GM18505 (cell line): ENCODE data around the gene SH3GL2.

Source experiments
- ATAC-seq: cut with Tn5 transposase; IDR thresholded peaks from one replicate; pipeline ENCODE4 v1.9.1; 2021; ENCODE audit not compliant: unreplicated experiment
- POLR2A ChIP-seq: IDR thresholded peaks from 4 replicates; pipeline ENCODE4 v1.6.1; 2011; ENCODE audit warnings: borderline replicate concordance; ENCODE audit not compliant: insufficient read depth, insufficient read length; ENCODE audit errors: extremely low read depth

The SH3GL2 gene

DNA sequence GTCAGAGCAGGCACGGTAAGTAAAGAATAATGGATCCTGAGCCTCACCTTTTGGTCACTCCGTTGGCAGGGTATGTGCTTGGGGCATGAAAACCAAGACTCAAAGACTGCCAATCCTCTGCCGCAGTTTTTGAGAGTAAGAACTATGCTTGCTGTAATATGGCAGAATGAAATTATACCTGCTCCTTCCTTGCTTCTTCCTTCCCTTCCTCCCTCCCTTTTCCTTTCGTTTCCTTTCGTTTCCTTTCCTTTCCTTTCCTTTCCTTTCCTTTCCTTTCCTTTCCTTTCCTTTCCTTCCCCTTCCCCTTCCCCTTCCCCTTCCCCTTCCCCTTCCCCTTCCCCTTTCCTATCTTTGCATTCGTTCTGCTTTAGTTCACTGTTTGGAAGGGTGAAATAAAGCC is 43.9 kb downstream of the SH3GL2 start:
- no peak for ATAC-seq

DNA sequence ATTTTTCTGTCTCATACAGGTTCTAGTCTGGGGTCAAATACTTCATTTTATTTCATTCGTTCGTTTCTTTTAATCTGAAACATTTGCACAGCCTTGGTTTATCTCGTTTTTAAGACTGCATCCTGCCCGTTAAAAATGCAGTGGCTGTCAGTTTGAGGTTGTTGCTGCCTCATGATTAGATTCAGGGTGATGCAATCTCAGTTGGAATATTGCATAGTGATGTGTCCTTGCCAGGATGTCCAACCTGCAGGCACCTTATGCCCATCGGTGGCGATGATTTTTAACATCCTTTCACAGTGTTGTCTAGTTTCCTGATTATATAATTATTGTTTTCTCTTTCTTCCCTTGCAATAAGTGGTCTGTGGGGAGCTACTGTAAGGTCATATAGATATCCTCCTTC is 45.1 kb downstream of the SH3GL2 start:
- ATAC-seq, result no peak
- no peak for TF ChIP-seq POLR2A

More for the DNA sequence above, 43.9 kb downstream of the SH3GL2 start:
- no peak for TF ChIP-seq POLR2A

DNA sequence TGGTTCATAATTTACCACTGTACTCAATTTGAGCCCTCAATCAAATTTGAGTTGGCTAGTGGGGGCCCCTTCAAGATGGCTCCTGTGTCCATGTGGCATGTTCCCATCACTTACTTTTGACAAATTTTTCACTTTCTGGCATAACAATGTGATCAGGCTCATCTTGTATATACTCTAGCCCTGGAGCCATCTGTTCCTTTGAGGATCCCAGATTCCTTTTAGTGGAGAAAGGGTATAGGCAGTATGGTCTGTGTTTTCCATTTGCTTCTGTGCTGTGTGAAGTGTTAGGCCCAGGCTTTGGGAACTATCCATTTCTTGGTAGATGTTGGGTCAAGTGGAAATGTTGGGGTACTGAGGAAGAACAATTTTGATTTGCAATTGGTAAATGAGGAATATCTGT is 45.7 kb downstream of the SH3GL2 start:
- no peak for ATAC-seq
- TF ChIP-seq POLR2A, result no peak

DNA sequence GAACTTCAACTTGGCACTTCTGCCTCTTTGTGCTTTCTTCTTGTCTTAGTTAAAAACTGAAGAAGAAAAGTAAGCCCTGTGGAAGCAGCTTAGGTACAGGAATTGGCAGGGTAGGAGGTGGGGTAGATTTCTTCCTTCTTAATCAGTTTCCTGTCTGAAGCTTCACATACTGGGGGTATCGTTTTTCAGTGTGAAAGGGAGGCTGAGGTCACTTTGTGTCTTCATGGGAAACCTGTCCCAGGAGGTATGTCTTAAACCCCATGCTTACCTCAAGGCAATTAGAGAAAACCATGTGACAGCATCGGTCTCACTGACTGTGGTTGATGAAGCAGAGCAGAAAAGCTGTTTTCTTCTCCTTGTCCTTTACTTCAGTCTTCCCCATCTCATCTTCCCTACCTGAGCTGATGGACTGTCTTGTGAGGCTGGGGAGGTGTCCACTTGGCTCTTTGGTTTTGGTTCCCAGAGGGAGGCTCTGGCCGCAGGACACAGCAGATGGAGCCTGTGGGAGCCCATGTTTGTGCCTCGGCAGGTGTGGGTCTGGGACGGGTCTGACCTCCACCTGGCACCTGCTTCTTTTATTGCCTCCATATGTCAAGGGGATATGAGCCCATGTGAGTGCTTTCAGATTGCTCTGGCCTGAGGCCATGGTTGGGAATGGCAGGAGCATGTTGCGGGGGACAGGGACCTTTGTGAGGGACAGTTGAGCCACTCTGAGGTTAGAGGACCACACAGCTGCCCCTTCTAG is 47.0 kb downstream of the SH3GL2 start:
- no peak for ATAC-seq
- TF ChIP-seq POLR2A, result no peak

DNA sequence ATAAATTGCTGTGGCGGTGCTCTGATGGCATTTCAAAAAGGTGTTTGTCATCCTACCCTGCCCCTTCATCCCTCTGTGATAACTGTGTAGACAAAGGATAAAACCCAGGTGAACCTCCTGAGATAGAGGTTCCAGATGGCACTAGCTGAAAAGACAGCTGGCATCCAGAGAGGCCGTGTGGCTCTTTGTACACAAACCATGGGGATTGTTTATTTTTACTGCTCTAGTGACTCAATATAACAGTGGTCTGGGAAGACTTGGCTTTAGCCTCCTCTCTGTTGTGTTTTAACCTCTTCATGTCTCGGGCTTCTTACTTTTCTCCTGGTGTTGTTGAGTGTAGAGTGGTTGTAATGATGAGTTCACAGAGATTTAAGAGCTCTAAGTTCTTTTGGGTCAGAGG is 48.8 kb downstream of the SH3GL2 start:
- TF ChIP-seq POLR2A, result no peak
- no peak for ATAC-seq

DNA sequence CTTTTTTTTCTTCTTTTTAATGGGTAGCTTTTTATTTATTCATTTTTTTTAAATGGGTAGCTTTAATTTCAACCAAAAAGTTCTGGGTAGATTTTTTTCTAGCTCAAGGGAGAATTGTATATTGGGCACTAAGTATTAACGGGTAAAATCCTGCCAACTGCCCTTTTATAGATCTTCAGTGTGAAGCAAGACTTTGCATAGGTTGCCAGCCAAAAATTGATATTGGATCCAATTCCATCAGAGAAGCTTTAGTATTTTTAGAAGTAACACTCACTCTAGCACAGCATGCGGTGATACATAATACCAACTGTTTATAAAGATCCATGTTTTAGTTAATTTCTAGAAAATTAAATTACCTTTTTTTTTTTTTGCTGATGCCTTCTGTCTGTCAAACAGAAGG is 49.8 kb downstream of the SH3GL2 start:
- TF ChIP-seq POLR2A, result no peak
- no peak for ATAC-seq

DNA sequence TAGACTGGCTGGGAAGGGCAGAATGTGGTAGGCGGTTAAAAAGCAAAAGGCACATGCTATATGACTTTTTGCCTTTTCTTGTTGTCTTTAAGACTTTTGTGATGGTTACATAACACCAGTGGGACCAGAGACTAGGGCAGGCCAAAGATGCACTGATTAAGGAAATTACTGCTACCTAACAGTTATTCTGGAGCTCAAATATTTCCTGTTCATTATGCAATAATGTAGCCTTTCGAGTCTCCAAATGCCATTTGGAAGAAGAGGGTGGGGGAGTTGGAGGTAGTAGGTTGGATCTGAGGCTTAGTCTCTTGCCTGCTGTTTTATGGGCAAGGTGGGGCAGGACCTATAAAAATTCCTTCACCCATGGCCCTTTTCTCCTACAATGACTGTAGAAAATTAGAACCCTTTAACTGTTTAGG is 51.7 kb downstream of the SH3GL2 start:
- ATAC-seq, result no peak
- TF ChIP-seq POLR2A, result no peak

DNA sequence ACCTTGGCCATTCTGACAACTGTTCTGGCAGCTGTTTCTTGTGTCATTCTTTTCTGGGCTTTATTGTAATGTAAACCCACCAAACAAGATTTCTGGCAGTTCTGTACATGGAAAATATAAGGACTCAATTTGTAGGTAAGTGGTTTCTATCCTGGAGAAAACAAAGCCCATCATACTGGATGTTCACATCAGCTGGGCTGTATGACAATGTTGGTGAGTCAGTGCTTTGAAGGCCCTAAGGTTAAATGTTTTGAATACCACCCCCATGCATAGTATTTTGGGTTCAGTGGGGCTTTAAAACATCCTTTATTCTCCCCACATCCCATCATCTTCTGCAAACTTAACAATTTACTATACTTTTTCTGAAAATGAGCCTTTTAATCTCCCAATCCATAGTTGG is 52.5 kb downstream of the SH3GL2 start:
- no peak for TF ChIP-seq POLR2A
- ATAC-seq, result no peak

DNA sequence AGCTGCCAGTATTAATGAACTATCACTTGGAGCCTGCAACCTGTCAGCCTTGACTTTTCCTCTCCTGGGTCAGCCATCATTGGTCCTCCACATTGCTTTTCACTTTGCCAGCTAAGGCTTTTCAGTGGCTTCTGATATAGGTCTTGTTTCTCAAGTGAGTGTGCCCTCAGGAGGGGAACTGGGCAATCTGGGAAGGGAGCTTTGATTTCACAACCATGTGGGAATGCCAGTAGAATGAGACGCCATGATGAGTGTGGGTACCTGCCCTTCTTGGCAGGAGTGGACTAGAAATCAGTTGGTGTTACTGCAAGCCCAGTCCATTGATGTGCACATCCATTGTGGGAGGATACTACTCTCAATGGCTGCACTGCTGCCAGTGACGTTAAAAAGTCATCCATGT is 54.1 kb downstream of the SH3GL2 start:
- ATAC-seq, result no peak
- TF ChIP-seq POLR2A, result no peak

DNA sequence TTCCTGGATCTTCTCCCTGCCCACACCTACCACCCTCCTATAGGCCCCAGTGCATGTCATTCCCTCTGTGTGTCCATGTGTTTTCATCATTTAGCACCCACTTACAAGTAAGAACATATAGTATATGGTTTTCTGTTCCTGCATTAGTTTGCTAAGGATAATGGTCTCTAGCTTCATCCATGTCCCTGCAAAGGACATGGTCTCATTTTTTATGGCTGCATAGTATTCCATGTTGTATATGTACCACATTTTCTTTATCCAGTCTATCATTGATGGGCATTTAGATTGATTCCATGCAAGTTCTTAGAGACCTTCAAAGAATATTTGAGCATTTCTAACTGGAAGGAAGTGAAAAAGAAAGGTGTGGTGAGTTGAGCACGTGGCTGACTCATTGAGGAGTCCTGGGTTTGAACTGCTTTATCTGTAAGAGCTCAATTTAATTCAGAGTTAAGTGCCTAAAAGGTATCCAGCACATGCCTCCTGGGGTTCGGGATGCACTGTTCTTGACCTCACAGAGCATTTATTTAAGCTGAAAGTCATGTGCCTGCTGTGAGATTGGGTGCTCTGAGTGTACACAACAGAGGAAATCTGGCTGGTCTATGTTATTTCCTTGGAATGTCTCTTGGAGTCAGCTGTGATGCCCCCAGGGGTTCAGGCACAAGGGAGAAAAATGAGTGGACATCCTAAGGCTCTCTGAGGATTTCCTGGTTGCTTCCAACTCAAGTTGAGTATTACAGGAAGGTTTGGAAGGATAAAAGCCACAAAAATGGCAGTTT is 56.4 kb downstream of the SH3GL2 start:
- no peak for TF ChIP-seq POLR2A
- ATAC-seq, result no peak

DNA sequence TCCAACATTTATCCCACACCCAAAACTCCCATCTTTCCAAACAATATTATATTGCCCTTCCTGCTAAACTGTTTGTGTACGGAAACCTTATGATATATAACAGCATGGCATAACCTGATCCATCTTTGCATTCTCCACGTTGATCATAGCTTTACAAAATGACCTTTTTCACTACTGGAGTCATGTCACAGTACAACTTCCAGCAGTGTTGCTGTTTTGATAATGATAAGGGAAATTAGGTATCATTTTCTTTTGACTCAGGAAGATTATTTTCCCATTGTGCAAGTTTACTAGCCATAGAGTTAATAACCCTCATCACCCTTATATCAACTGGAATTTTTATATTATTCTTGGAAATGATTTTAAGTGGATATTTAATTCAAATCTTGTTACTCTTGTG is 57.5 kb downstream of the SH3GL2 start:
- no peak for ATAC-seq
- no peak for TF ChIP-seq POLR2A

DNA sequence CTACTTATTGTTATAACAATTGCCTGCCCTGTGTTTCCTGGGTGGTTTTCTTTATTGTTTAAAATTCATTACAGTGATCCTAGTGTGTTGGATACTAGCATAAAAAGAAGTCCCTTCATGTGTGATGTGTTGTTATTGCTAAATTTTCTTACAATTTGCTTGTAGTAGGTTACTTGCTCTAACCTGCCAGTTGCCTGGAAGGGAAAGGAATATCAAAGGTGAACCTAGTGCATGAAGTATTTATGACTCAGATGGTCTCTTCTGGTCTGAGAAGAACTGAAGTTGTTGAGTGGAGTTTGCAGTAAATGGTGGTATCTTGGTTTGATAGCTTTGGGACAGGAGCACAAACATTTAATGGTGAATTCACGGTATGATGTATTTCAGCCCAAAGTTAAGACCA is 58.0 kb downstream of the SH3GL2 start:
- TF ChIP-seq POLR2A, result no peak

DNA sequence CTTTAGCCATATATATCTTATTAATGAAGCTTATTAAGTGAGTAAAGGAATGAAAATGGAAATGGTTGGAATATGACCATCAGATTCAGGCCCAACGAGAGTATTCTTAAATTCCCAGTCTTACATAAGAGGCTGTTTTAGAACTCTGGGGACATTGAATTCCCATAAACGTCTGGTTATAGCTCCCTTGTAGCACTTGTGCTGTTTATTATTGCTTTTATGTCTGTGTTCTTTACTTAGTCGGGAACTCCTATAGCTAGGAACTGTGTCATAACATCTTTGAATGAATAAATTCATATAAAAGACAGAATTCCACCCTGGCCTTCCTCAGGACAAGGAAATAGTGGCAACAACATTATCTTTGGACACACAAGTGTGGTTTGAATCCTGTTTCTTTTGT is 58.4 kb downstream of the SH3GL2 start:
- no peak for TF ChIP-seq POLR2A
- no peak for ATAC-seq

More for the DNA sequence above, 58.0 kb downstream of the SH3GL2 start:
- ATAC-seq, result no peak

DNA sequence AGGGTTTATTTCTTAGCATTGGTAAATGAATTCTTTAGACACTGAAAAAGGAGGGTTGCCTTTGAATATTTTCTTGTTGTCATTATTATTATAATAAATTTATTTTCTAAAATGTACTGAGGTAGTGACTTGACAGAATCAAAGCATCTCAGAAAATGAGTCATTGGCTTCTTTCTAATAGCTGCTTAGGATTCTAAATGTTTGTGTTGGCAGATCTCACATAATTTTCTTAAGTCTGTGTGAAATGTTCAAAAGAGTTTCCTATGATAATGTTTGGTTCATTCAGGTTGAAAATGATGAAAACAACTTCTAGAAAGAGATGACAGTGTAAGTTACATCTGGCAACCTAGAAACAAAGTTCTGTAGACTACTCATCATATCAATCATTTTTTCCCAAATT is 69.7 kb downstream of the SH3GL2 start:
- ATAC-seq, result no peak
- TF ChIP-seq POLR2A, result no peak
